Lung (tissue), 12 donors: ENCODE results near the gene CNPY4. TPM values are rescaled to one million over a fixed set of nuclear protein-coding genes. Genes with fewer than 3 reads are reported as not detected.

Experiments
- ATAC-seq: fragments of 200-7000 bp; cut with Tn5 transposase; one replicate; pipeline ENCODE4 v1.9.1; 2020; ENCODE audit warnings: moderate number of reproducible peaks; ENCODE audit not compliant: insufficient read depth, low FRiP score
- DNase-seq, 3 donors: peaks; one replicate each; pipeline ENCODE4 v3.0.0-alpha.2; 2013 to 2017
- H3K27ac ChIP-seq, 2 donors: one replicate each; pipeline ENCODE4 v1.5.1; 2013; ENCODE audit warnings: mild to moderate bottlenecking in 2 of 2, moderate library complexity in 2 of 2, control low read depth in 1 of 2, inconsistent platforms in 1 of 2, low read depth in 1 of 2, low read length in 1 of 2
- H3K27me3 ChIP-seq, 3 donors: one replicate each; pipeline ENCODE4 v1.5.1; 2013; ENCODE audit warnings: low read length in 2 of 3; ENCODE audit not compliant: control insufficient read depth in 3 of 3, insufficient read depth in 3 of 3
- H3K36me3 ChIP-seq, 4 donors: one replicate each; pipeline ENCODE4 v1.5.1; 2013; ENCODE audit warnings: low read length in 4 of 4, mild to moderate bottlenecking in 1 of 4, moderate library complexity in 1 of 4; ENCODE audit not compliant: control insufficient read depth in 4 of 4, insufficient read depth in 4 of 4
- H3K4me1 ChIP-seq, 5 donors: one replicate each; pipeline ENCODE4 v1.5.1; 2013; ENCODE audit warnings: low read length in 5 of 5, mild to moderate bottlenecking in 2 of 5, moderate library complexity in 1 of 5; ENCODE audit not compliant: control insufficient read depth in 5 of 5, insufficient read depth in 5 of 5
- H3K4me3 ChIP-seq: one replicate; pipeline ENCODE4 v1.5.1; 2013; ENCODE audit warnings: mild to moderate bottlenecking, control low read depth, moderate library complexity
- H3K9ac ChIP-seq, 2 donors: one replicate each; pipeline ENCODE4 v1.5.1; 2013; ENCODE audit warnings: low read length in 2 of 2, control low read depth in 1 of 2; ENCODE audit not compliant: insufficient read depth in 1 of 2
- H3K9me3 ChIP-seq, 4 donors: one replicate each; pipeline ENCODE4 v1.5.1; 2013; ENCODE audit warnings: low read length in 3 of 4, mild to moderate bottlenecking in 1 of 4, moderate library complexity in 1 of 4; ENCODE audit not compliant: control insufficient read depth in 4 of 4, insufficient read depth in 3 of 4
- WGBS, 2 donors: extraction: QIAGEN DNeasy Blood & Tissue Kit; methylation state at CpG; one replicate each; pipeline ENCODE4 v1.1.7; 2013; 5-methylcytosine and 5-hydroxymethylcytosine counted together
- polyA plus RNA-seq, 2 donors: library from polyadenylated mRNA; stranded (reverse); fragments of 200-250 nt; gene quantifications; one replicate each; pipeline ENCODE4 v1.2.1, GENCODE V29; 2013
- total RNA-seq, 2 donors: library from RNA; depleted of rRNA in 1 of 2; stranded (reverse); fragments of >200 nt in 1 of 2; gene quantifications; one replicate each; pipeline ENCODE4 v1.2.1, GENCODE V29; 2014 to 2021
- TF ChIP-seq, protein P1 (sequence below): IDR thresholded peaks from 2 replicates; pipeline ENCODE4 v1.5.1; 2012; ENCODE audit warnings: mild to moderate bottlenecking; ENCODE audit errors: control extremely low read depth, extremely low read depth
- donor health status: control.
- donor health status: control.
- donor health status: Bipolar disorder and iron deficiency.
- donor health status: healthy.
- donor health status: DM: yes; HTN: yes; CAD: no.

Gene CNPY4
- total and polyA plus RNA-seq, 4 donors: 9.8 to 18.6 (median 11.2) TPM

- Histone ChIP-seq H3K27ac (no peak overlapping the region), H3K9me3 (no peaks in the 10 kb centered on the region), H3K36me3 (peaks cover 0 to 4% (median 0%) of the 10 kb centered on the region in 4 donors), H3K4me3 (no peak overlapping the region), H3K27me3 (peaks cover 0 to 4% (median 0%) of the 10 kb centered on the region in 3 donors), H3K9ac (peak overlapping the region in 1 of 2 donors; percentile 63), H3K4me1 (peaks cover 0 to 25% (median 3%) of the 10 kb centered on the region in 5 donors)
- DNase-seq: peak in 2 of 3 donors; percentile 64 to 72
- WGBS, 2 donors: 26 to 33% methylated on average over 14 of the region's 14 CpGs
- TF ChIP-seq, protein P1, sequence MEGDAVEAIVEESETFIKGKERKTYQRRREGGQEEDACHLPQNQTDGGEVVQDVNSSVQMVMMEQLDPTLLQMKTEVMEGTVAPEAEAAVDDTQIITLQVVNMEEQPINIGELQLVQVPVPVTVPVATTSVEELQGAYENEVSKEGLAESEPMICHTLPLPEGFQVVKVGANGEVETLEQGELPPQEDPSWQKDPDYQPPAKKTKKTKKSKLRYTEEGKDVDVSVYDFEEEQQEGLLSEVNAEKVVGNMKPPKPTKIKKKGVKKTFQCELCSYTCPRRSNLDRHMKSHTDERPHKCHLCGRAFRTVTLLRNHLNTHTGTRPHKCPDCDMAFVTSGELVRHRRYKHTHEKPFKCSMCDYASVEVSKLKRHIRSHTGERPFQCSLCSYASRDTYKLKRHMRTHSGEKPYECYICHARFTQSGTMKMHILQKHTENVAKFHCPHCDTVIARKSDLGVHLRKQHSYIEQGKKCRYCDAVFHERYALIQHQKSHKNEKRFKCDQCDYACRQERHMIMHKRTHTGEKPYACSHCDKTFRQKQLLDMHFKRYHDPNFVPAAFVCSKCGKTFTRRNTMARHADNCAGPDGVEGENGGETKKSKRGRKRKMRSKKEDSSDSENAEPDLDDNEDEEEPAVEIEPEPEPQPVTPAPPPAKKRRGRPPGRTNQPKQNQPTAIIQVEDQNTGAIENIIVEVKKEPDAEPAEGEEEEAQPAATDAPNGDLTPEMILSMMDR: no peak
- ATAC-seq: no peak
These were observed 47.8 kb downstream of the CNPY4 start for GRCh38 chr7:100166970-100167911.

DNA sequence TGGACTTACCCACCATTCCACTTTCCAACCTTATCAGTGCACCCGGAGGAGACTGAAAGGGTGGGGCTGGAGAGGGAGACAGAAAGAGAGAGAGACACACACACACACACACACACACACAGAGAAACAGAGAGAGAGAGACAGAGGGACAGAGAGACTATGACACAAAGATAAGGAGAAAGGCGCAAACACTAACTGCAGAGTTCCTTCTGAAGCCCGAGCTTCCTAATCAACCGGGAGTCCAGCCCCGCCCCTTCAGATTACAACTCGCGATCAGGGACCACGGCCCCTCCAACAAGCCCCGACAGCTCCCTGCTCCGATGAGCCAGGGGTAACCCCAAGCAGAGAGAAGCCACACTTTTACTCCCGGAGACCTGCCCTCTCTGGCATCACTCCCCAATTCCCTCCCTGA, 48.5 kb downstream of the CNPY4 start:
- ATAC-seq: no peak
- peak overlapping the region in 1 of 2 donors; percentile 63 for H3K9ac ChIP-seq
- H3K27me3 ChIP-seq: peaks cover 0 to 4% (median 0%) of the 10 kb centered on the region in 3 donors

GRCh38 chr7:100169147-100169850, 49.9 kb downstream of the CNPY4 start:
- DNase-seq: no peak
- TF ChIP-seq, protein P1: no peak

More for the DNA sequence above, 48.5 kb downstream of the CNPY4 start:
- TF ChIP-seq, protein P1: no peak
- H3K27ac ChIP-seq: peak overlapping the region in 1 of 2 donors; percentile 52
- peak overlapping the region; percentile 26 for H3K4me3 ChIP-seq
- H3K9me3 ChIP-seq: no peaks in the 10 kb centered on the region
- 5% methylated on average over 11 of the region's 11 CpGs for WGBS, 2 donors
- peak in 2 of 3 donors; percentile 54 to 69 for DNase-seq
- peaks cover 0 to 25% (median 3%) of the 10 kb centered on the region in 5 donors for H3K4me1 ChIP-seq
- H3K36me3 ChIP-seq: peaks cover 0 to 4% (median 0%) of the 10 kb centered on the region in 4 donors

More at GRCh38 chr7:100169147-100169850, 49.9 kb downstream of the CNPY4 start:
- Histone ChIP-seq H3K27me3 (peaks cover 0 to 4% (median 0%) of the 10 kb centered on the region in 3 donors), H3K36me3 (no peaks in the 10 kb centered on the region), H3K9ac (no peak overlapping the region), H3K4me1 (peaks cover 0 to 25% (median 3%) of the 10 kb centered on the region in 5 donors), H3K9me3 (no peaks in the 10 kb centered on the region), H3K4me3 (no peak overlapping the region), H3K27ac (no peak overlapping the region)
- no peak for ATAC-seq
- 84 to 87% methylated on average over 11 of the region's 11 CpGs for WGBS, 2 donors
